GM18498 (cell line): Measurements from ENCODE around the gene FYCO1.
A peak's percentile ranks its signal among the peaks of the same experiment; 100 is the strongest.

Source experiments
- ATAC-seq: cut with Tn5 transposase; IDR thresholded peaks from one replicate; pipeline ENCODE4 v1.9.1; 2021; ENCODE audit warnings: mild to moderate bottlenecking, moderate library complexity; ENCODE audit not compliant: unreplicated experiment

The FYCO1 gene

GRCh38 chr3:45921158-45922038 lies 74.2 kb downstream of the FYCO1 start:
- no peak for ATAC-seq

GRCh38 chr3:45917146-45917898 lies 78.3 kb downstream of the FYCO1 start:
- ATAC-seq, result no peak

- peak; percentile 89 for ATAC-seq
Measured at GRCh38 chr3:45915518-45916231, 79.9 kb downstream of the FYCO1 start.

- no peak for ATAC-seq
Measured at GRCh38 chr3:45915059-45915439, 80.6 kb downstream of the FYCO1 start.

GRCh38 chr3:45914362-45915058 lies 81.1 kb downstream of the FYCO1 start:
- ATAC-seq, result no peak

GRCh38 chr3:45912435-45912834 lies 83.2 kb downstream of the FYCO1 start:
- ATAC-seq, result no peak

GRCh38 chr3:45911511-45912226 lies 84.0 kb downstream of the FYCO1 start:
- ATAC-seq, result no peak

- ATAC-seq, result no peak
Measured at GRCh38 chr3:45910892-45911291, 84.7 kb downstream of the FYCO1 start.

GRCh38 chr3:45909542-45909941 lies 86.1 kb downstream of the FYCO1 start:
- ATAC-seq, result no peak

GRCh38 chr3:45908761-45909160 lies 86.9 kb downstream of the FYCO1 start:
- ATAC-seq, result no peak

GRCh38 chr3:45907769-45908705 lies 87.6 kb downstream of the FYCO1 start:
- no peak for ATAC-seq

GRCh38 chr3:45906681-45907407 lies 88.8 kb downstream of the FYCO1 start:
- no peak for ATAC-seq

- no peak for ATAC-seq
Measured at GRCh38 chr3:45905755-45906154, 89.9 kb downstream of the FYCO1 start.

GRCh38 chr3:45904931-45905330 lies 90.7 kb downstream of the FYCO1 start:
- ATAC-seq, result no peak

GRCh38 chr3:45896956-45897355 lies 98.7 kb downstream of the FYCO1 start:
- no peak for ATAC-seq

- ATAC-seq, result no peak
Measured at GRCh38 chr3:45895686-45896468, 99.7 kb downstream of the FYCO1 start.

GRCh38 chr3:45894015-45894414 lies 101.6 kb downstream of the FYCO1 start:
- ATAC-seq, result no peak

GRCh38 chr3:45892161-45892560 lies 103.5 kb downstream of the FYCO1 start:
- no peak for ATAC-seq
